Kidney (tissue), 14 donors: Measurements from ENCODE around the gene PPFIA1. TPM values are rescaled to one million over a fixed set of nuclear protein-coding genes. Genes with fewer than 3 reads are reported as not detected.

Source experiments
- DNase-seq, 5 donors: peaks; one replicate each; pipeline ENCODE4 v3.0.0-alpha.2; 2013 to 2020
- FAIRE-seq: peaks from 2 replicates; lab custom pipeline; 2012; peaks lifted over from hg19 to GRCh38; lab: Jason Lieb, UNC
- H3K27ac ChIP-seq, 2 donors: one replicate each; pipeline ENCODE4 v1.7.0; 2013; ENCODE audit warnings: low read depth in 2 of 2, low read length in 2 of 2, inconsistent platforms in 1 of 2
- H3K27me3 ChIP-seq: one replicate; pipeline ENCODE4 v1.7.1; 2013; ENCODE audit warnings: low read length, inconsistent platforms; ENCODE audit not compliant: control insufficient read depth, insufficient read depth
- H3K36me3 ChIP-seq, 3 donors: one replicate each; pipeline versions ENCODE4 v1.7.0 to v1.7.1; 2013; ENCODE audit warnings: low read length in 3 of 3, control low read depth in 1 of 3, inconsistent platforms in 1 of 3; ENCODE audit not compliant: insufficient read depth in 3 of 3, control insufficient read depth in 2 of 3
- H3K4me1 ChIP-seq, 3 donors: one replicate each; pipeline versions ENCODE4 v1.7.0 to v1.7.1; 2013; ENCODE audit warnings: low read length in 3 of 3, inconsistent platforms in 1 of 3, low read depth in 1 of 3; ENCODE audit not compliant: control insufficient read depth in 2 of 3, insufficient read depth in 2 of 3
- H3K4me3 ChIP-seq, 3 donors: one replicate each; pipeline versions ENCODE4 v1.7.0 to v1.8.1; 2013; ENCODE audit warnings: low read length in 3 of 3, control low read depth in 1 of 3, inconsistent platforms in 1 of 3
- H3K9ac ChIP-seq, 3 donors: one replicate each; pipeline versions ENCODE4 v1.7.0 to v1.7.1; 2013; ENCODE audit warnings: low read length in 3 of 3, control low read depth in 1 of 3, inconsistent platforms in 1 of 3
- H3K9me3 ChIP-seq, 3 donors: one replicate each; pipeline versions ENCODE4 v1.7.0 to v1.7.1; 2013; ENCODE audit warnings: low read length in 3 of 3, control low read depth in 1 of 3, inconsistent platforms in 1 of 3; ENCODE audit not compliant: control insufficient read depth in 2 of 3, insufficient read depth in 1 of 3
- CTCF ChIP-seq: IDR thresholded peaks from 3 replicates; pipeline ENCODE4 v1.5.1; 2012; ENCODE audit warnings: mild to moderate bottlenecking, moderate library complexity, borderline replicate concordance; ENCODE audit not compliant: insufficient read depth; ENCODE audit errors: extremely low read depth
- intact Hi-C: fragments of 100-400 bp; cut with DNase I; formaldehyde crosslinking; loops from one replicate; pipeline ENCODE4 v1.11.1; 2022
- polyA plus RNA-seq: library from polyadenylated mRNA; stranded (reverse); fragments of 350-450 nt; fragmentation: Illumina TruSeq; extraction: RNeasy Lipid Tissue Mini Kit (QIAGEN cat#74804); gene quantifications from one replicate; pipeline ENCODE4 v1.2.3, GENCODE V29; 2014; ENCODE audit warnings: low read depth, low replicate concordance; ENCODE audit not compliant: insufficient read depth
- total RNA-seq: library from RNA; stranded (reverse); fragmentation: NEBNext Ultra II Directional; extraction: Animal tissue kit (Norgen Biotek cat#: 25700); gene quantifications from one replicate; pipeline ENCODE4 v1.2.1, GENCODE V29; 2021
- donor health status: control.
- donor health status: control.
- donor health status: control.
- donor health status: control.
- donor health status: control.
- donor health status: DM: yes; HTN: yes; CAD: no.
- donor health status: Normal renal cell carcinoma (clear cell type).

The PPFIA1 gene
- total and polyA plus RNA-seq, 2 donors from 2014 or later: 19.1 to 53.0 TPM

- Histone ChIP-seq H3K4me3 (no peak overlapping the region), H3K4me1 (peaks cover 0 to 5% (median 0%) of the 10 kb centered on the region in 3 donors), H3K27ac (no peak overlapping the region), H3K9ac (no peak overlapping the region), H3K27me3 (no peaks in the 10 kb centered on the region), H3K9me3 (no peaks in the 10 kb centered on the region), H3K36me3 (peaks cover 5 to 69% (median 52%) of the 10 kb centered on the region in 3 donors)
- no peak for TF ChIP-seq CTCF
- no peak for FAIRE-seq
- DNase-seq: peak in 4 of 5 donors; percentile 60 to 81 (median 72)
- intact Hi-C loops: no loop called here
These were observed 140.1 kb downstream of the PPFIA1 start for GRCh38 chr11:70410276-70411205.

- no peak for TF ChIP-seq CTCF
- Histone ChIP-seq H3K27ac (no peak overlapping the region), H3K4me1 (peaks cover 0 to 5% (median 0%) of the 10 kb centered on the region in 3 donors), H3K36me3 (peaks cover 5 to 81% (median 59%) of the 10 kb centered on the region in 3 donors), H3K9ac (no peak overlapping the region), H3K4me3 (no peak overlapping the region), H3K9me3 (no peaks in the 10 kb centered on the region), H3K27me3 (no peaks in the 10 kb centered on the region)
- DNase-seq (no peak), FAIRE-seq (no peak)
- intact Hi-C loops: no loop called here
These were observed 141.4 kb downstream of the PPFIA1 start for GRCh38 chr11:70411713-70412452.

GRCh38 chr11:70413151-70413550 lies 142.7 kb downstream of the PPFIA1 start:
- FAIRE-seq (no peak), DNase-seq (no peak)
- intact Hi-C loops: no loop called here
- H3K4me3 ChIP-seq: no peak overlapping the region
- no peak for TF ChIP-seq CTCF
- no peak overlapping the region for H3K9ac ChIP-seq
- no peaks in the 10 kb centered on the region for H3K27me3 ChIP-seq
- H3K27ac ChIP-seq: no peak overlapping the region
- peaks cover 0 to 5% (median 0%) of the 10 kb centered on the region in 3 donors for H3K4me1 ChIP-seq
- H3K36me3 ChIP-seq: peaks cover 5 to 72% (median 54%) of the 10 kb centered on the region in 3 donors
- H3K9me3 ChIP-seq: no peaks in the 10 kb centered on the region
